Embryonic facial prominence (tissue), 1 donor: ENCODE results near the gene NUDT9.
A peak's percentile ranks its signal among the peaks of the same experiment; 100 is the strongest.
"Not testable (repeated sequence)": the region's sequence is repeated elsewhere in the genome, so short reads cannot be mapped to it uniquely, and the experiment has no call there.

Experiments
- DNase-seq: peaks from one replicate; pipeline ENCODE4 v3.0.0-alpha.2; 2016; ENCODE audit errors: extremely low spot score

NUDT9 gene, protein sequence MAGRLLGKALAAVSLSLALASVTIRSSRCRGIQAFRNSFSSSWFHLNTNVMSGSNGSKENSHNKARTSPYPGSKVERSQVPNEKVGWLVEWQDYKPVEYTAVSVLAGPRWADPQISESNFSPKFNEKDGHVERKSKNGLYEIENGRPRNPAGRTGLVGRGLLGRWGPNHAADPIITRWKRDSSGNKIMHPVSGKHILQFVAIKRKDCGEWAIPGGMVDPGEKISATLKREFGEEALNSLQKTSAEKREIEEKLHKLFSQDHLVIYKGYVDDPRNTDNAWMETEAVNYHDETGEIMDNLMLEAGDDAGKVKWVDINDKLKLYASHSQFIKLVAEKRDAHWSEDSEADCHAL

DNA sequence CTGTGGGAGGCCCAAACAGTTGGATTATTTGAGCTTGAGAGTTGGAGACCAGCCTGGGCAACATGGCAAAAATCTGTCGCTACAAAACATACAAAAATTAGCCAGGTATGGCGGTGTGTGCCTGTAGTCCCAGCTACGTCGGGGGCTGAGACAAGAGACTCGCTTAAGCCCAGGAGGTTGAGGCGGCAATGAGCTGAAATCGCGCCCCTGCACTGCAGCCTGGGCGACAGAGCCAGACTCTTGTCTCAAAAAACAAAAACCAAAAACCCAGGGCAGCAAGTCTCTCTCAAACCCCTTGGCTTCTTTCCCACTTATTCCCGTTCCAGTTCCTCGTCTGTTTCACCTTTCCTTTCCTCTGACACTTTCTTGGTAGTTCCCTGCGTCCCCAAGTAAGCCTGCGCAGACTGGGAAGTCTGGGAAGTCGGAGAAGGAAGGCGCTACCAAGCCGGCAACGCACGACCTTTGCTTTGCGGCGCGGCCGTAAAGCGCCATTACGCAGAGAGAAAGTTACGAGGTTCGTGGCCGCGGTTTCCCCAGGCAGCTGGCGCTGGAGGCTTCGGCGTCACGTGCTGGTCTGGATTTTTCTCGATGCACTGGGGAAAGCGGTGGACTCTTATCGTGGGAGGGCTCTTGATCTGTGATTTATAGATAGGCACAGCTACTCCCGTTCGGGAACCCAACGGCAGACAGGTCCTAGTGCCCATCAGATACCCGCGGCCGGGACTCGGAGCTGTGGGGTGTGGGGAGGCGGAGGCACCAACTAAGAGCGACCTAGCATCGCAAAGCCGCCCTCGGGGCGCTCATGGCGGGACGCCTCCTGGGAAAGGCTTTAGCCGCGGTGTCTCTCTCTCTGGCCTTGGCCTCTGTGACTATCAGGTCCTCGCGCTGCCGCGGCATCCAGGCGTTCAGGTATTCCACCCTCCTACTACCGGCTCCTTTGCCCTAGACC, at the start of gene NUDT9:
NUDT9 (plus strand) TSS at position 470 of the 949 bp plus-strand sequence; CDS start at position 803, 333 bp downstream.
- DNase-seq = peak; percentile 80

DNA sequence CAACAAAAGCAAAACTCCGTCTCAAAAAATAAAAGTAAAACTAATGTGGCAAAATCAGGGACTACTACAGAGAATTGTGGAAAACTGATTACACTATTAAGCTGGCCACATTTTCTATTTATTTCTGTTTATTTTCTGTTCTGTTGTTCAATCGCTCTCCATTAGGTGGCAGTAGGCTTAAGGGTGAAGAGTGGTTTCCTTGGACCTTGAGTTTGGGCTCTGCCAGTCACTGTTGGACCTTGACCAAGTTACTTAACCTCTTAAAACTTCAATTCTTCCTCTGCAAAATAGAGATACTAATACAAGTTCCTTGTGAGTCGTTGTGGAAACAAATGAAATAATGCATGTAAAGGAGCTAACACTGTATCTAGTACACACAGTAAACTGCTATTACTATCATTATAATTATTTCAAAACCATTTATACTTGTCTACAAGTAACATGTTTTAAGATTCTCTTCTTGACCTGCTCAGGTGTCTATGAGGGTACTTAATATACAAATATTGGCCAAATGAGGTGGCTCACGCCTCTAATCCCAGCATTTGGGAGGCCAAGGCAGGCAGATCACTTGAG, 46.6 kb upstream of the NUDT9 start:
- no peak for DNase-seq

DNA sequence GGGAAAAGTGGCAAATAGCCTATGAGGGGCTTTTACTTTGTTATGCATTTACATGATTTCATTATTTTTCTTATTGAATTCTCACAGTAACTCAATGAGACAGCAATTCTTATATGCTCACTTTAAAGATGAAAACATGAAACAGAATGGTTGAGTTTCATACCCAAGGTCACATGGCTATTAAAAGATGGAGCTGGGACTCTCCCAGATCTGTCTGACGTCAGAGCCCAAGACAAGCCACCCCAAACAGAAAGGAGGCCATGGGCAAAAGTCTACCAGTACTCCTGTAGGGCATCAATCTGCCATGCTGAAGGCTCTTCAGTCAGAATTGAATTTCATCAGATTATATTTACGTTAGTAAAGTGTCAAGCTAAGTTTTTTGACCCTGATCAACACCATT, 44.6 kb upstream of the NUDT9 start:
- no peak for DNase-seq

DNA sequence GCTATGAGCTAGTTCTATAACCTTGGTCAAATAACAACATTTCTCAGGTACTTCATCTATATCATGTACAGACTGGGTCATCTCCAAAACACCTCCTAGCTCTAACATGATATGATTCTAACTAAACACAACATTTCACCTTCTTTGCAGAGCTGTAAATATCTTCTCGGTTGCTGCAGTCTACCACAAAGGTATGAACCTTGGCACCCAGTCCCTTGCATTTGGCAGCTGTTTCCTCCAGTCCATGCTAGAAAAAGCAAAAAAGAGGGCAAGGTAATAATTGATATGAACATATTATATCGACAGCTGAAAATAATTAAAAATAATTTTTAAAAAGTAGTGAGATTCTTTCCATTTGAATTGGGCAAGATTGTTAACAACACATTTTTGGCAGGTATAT, 40.3 kb upstream of the NUDT9 start:
- no peak for DNase-seq

DNA sequence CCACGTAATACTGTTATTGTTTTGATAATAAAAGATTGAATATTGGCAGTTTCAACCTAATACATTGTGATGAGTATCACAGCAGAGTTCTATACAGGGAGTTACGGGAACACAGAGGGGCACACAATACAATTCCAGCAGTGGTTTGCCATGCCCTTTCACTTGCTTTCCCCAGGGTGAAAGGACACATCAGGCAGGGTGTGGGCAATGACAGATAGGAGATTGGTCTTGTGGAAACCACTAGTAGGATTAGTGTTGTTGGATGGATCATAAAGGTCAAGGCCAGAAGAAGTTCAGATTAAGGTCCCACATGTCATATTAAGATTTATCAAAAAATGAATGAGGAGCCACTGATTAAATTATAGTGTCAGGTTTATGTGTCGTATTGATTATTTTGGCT, 39.4 kb upstream of the NUDT9 start:
- no peak for DNase-seq

DNA sequence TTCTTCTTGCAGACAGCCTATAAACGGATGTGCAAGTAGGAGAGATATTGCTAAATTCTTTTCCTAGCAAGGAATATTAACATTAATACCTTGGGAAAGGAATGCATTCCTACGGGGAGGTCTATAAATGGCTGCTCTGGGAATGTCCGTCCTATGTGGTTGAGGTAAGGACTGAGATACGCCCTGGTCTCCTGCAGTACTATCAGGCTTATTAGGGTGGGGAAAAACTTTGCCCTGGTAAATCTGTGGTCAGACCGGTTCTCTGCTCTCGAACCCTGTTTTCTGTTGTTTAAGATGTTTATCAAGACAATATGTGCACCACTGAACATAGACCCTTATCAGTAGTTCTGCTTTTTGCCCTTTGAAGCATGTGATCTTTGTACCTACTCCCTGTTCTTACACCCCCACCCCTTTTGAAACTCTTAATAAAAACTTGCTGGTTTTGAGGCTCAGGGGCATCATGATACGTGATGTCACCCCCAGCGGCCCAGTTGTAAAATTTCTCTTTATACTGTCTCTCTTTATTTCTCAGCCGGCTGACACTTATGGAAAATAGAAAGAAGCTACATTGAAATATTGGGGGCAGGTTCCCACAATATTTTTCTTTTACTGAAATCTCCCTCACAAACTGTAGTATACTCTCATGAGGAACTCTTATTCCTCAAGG, 37.8 kb upstream of the NUDT9 start:
- DNase-seq = not testable (repeated sequence)

DNA sequence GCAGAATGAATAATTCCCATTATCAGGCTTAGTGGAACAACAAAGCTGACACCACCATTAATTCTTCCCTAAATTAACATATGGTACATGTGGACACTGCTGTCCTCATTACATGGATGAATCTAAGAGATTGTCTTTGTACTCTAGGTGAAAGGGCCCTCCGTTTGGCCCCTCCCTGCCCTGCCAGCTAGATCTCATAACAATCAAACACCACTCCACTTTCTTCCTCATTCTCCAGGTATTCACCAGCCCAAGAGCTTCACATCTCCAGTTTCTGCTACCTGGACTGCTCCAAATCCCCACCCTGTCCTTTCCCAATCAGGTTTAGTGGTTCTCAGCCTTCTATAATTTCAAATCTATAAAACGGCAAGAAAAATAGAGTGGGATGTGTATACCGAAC, 35.1 kb upstream of the NUDT9 start:
- no peak for DNase-seq

DNA sequence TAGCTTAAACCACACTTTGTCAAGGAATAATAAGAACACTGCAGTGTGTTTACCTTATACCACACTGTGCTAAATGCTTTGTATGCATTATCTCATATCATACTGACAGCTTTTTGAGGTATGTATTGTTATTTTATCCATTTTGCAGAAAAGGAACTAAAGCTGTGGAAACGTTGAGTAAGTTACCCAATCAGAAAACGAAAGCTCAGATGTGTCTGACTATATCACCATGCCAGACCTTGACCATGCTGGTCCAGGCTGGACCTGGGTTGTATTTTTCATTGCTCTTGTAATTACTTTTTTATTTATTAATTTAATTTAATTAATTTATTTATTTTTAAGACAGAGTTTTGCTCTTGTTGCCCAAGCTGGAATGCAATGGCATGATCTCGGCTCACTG, 33.5 kb upstream of the NUDT9 start:
- no peak for DNase-seq

DNA sequence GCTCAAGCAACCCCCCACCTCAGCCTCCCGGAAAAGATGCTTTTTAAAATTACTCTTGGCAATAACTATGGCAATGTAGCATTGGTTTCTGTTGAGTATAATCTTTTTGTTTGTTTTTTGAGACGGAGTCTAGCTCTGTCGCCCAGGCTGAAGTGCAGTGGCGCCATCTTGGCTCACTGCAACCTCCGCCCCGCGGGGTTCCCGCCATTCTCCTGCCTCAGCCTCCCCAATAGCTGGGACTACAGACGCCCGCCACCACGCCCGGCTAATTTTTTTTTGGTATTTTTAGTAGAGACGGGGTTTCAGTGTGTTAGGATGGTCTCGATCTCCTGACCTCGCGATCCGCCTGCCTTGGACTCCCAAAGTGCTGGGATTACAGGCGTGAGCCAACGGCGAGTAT, 32.3 kb upstream of the NUDT9 start:
- DNase-seq = not testable (repeated sequence)

DNA sequence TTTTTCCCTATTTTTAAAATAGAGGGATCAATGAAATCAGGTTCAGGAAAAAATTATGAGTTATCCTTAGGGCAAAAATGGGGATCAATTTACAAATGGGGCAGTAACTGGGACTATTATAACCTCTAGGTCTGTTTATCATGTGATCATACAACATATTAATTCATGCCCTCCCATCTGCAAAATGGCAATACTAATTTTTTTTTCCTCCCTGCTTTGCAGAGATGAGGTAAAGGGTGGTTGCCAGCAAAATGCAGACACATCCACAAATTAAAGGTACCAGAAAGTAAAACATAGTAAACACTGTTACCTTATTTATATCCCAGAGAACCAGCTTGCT, 31.9 kb upstream of the NUDT9 start:
- DNase-seq = no peak

DNA sequence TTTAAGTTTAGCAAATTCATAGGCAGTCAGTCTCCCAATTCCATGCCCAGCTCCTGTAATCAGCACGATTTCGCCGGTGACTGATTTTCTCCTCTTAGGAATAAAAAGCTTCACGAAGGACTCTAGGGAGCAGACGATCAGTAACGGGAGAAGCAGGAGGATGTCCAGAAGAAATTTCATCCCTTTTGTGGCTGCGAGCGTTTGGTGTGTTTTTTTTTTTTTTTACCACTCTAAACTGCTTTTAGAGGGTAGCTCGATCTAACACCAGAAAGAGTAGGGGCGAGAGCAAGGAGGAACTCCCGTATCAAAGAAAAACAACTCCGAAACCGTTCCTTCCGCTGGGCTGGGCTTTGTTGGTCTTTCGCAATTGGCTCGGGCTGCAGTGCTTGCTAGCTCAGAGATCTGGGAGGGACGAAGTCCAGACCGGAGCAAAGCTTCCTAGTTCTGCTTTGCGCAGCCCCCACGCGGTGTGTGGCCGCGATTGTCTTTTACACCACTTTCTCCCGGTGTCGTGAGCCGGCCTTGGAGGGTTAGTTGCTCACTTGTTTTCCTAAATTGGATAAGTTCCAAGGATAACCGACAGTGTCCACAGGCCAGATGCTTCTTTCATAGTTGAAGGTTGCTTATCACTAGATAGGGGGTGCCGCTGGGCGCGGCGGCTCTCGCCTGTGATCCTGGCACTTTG, 31.3 kb upstream of the NUDT9 start, which contains the start of gene HSD17B11:
HSD17B11 (minus strand) TSS at position 298 of the 685 bp plus-strand sequence; CDS start at position 180, 118 bp downstream.
- peak; percentile 75 for DNase-seq

DNA sequence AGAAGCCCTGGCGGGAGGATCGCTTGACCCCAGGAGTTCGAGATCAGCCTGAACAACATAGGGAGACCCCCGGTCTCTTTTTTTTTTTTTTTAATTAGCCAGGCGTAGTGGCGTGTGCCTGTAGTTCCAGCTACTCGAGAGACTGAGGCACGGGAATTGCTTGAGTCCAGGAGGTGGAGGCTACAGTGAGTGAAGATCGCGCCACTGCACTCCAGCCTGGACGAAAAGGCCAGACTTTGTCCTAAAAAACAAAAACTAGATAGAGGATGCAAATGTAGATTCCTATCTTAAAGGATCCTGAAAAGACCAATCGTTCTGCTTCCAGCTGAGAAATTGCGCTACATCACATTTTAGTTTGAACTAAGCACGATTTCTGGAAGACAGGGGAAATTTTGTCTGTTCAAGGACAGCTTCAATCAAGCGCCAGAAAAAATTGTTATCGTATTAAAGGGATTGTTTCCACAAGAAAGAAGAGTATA, 30.8 kb upstream of the NUDT9 start:
- DNase-seq = no peak

DNA sequence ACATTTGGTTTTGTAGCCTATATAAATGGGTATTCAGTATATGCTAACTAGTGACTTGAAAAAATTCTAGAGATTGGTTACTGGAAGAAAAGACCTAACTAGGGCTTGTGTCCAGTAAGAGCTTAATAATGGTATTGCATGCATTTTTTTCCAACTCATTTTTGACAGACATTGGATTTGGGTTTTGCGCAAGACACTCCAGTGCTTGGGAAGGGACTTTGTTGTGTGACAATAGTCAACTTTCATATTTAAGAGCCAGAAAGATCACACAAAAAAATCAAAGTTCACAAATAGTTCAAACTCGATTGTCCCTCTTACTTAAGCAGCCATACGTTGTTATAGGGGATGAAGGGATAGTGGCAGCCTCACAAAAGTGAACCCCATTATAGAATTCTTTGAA, 30.2 kb upstream of the NUDT9 start:
- DNase-seq = no peak

DNA sequence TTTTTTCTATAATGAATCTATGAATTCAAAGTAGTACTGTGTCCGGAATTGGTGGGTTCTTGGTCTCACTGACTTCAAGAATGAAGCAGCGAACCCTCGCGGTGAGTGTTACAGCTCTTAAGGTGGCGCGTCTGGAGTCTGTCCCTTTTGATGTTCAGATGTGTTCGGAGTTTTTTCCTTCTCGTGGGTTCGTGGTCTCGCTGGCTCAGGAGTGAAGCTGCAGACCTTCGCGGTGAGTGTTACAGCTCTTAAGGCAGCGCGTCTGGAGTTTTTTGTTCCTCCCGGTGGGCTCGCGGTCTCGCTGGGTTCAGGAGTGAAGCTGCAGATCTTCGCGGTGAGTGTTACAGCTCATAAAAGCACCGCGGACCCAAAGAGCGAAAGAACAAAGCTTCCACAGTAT, 27.3 kb upstream of the NUDT9 start:
- DNase-seq = not testable (repeated sequence)

DNA sequence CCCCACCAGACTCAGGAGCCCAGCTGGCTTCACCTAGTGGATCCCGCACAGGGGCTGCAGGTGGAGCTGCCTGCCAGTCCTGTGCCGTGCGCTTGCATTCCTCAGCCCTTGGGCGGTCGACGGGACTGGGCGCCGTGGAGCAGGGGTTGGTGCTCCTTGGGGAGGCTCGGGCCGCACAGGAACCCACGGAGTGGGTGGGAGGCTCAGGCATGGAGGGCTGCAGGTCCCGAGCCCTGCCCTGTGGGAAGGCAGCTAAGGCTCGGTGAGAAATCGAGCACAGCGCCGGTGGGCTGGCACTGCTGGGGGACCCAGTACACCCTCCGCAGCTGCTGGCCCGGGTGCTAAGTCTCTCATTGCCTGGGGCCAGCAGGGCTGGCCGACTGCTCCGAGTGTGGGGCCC, 26.5 kb upstream of the NUDT9 start:
- DNase-seq = not testable (repeated sequence)

DNA sequence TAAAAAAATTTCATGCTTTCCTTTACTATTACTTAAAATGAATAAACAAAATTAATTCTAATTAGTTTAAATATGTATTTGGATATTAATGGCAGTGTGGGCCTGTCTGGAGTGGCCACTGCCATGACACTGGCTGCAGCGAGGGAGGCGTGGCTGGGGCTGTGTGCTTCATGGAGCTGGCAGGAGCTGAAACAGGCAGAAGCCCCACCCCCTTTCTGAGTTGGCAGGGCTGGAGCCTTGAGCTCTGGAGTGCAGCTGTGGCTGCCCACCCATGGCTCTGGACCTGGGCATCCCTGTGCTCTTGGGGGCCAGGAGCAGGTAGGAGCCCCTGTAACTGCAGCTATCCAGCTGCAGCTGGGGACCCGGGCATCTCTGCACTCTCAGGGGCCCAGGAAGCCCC, 23.2 kb upstream of the NUDT9 start:
- DNase-seq = no peak

DNA sequence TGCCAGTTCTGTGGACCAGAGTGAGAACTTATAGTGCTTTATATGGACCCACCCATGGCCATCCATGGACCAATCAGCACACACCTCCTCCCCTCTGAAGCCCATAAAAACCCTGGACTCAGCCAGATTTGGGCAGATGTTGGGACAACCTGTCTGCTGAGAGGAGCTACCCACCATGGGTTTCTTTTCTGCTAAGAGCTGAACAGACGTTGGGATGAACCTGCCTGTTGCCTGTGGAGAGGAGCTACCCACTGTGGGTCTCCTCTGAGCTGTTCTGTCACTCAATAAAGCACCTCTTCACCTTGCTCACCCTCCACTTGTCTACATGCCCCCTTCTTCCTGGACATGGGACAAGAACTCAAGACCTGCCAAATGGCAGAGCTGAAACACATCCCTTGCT, 22.4 kb upstream of the NUDT9 start:
- DNase-seq = no peak

DNA sequence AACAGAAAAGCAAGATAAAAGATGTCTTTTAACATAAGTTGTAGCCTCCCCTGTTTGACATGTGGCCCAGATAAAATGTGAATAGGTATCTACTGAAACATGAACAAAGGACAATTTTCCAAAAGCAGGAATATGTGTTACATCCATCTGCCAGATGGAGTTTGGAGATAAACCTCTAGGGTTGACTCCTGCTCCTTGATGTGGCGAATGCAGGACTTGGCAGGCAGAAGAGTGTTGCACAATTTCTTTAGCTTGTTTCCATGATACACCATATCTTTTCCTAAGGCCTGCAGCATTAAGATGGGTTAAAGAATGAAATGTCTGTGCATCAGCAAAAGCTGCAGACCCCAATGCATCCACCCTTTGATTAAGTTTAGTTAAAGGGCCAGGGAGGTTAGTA, 18.6 kb upstream of the NUDT9 start:
- DNase-seq = not testable (repeated sequence)

DNA sequence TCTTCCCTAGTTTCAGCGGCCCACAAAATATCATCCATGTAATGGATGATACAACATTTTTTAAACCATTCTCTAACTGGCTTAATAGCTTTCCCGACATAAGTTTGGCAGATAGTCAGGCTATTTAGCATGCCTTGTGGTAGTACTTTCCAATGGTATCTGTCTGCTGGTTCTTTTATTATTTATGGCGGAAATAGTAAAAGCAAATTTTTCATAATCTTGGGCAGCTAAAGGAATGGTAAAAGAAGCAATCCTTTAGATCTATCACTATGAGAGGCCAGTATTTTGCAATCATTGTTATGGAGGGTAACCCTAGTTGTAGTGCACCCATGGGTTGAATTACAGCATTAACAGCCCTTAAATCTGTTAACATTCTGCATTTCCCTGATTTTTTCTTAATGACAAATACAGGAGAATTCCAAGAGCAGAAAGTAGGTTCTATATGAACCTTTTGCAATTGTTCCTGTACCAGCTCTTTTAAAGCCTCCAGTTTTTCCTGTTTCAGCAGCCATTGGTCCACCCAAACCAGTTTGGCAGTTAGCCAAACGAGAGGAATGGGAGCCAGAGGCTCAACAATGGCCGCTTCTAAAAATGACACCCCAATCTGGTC, 17.1 kb upstream of the NUDT9 start:
- DNase-seq = no peak

DNA sequence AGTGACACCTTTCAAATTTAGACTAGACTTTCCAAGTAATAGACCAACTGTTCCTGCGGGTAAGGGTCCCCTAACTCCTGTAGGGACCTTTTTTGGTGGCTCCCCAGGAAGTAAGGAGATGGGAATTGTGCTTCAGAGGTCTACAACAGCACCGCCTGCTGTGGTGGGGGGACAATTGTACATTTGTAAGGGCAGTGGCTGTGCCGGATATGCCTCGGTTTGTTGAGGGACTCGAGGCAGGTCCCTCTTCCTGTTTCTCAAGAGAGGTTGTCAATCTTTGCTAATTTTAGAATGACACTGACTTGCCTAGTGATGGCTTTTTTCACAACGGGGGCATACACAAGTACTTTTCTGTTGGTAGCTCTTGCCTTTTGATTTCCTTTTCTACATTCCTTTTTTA, 15.9 kb upstream of the NUDT9 start:
- no peak for DNase-seq

DNA sequence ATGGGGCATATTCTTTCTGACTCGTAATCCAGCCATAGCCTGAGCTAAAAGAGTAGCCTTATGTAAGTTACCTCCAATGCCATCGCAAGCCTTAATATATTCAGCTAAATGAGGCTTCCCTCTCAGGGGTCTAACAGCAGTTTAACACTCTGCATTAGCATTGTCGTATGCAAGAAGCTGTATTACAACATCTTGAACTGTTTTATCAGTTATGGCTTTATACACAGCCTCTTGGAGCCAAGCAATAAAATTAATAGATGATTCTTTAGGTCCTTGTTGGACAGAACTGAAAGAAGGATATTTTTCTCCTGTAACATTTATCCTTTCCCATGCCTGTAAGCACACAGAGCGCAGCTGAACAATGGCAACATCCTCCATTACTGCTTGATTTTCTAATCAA, 15.5 kb upstream of the NUDT9 start:
- not testable (repeated sequence) for DNase-seq
